Naive thymus-derived CD4-positive, alpha-beta T cell (primary cell): Measurements from ENCODE around the gene NADSYN1. TPM values are rescaled to one million over a fixed set of nuclear protein-coding genes. Genes with fewer than 3 reads are reported as not detected.
A peak's percentile ranks its signal among the peaks of the same experiment; 100 is the strongest.

Experiments used
- ATAC-seq: fragments of 150-1000 bp; cut with Tn5 transposase; 2 replicates; pipeline ENCODE4 v1.10.0; 2021; ENCODE audit warnings: mild to moderate bottlenecking, moderate library complexity
- CTCF ChIA-PET: fragments of 350-600 bp; sonication (Branson Sonifier 250); formaldehyde crosslinking; loops from one replicate; lab custom pipeline; 2021; ENCODE audit warnings: antibody characterized with exemption; lab: Charles Lee
- POLR2A ChIA-PET: fragments of 350-600 bp; sonication (Branson Sonifier 250); formaldehyde crosslinking; loops from one replicate; lab custom pipeline; 2021; ENCODE audit warnings: antibody characterized with exemption, inconsistent platforms; lab: Charles Lee
- DNase-seq, 9 donors: peaks; one replicate each; pipeline versions ENCODE4 v3.0.0 to v3.0.0-alpha.2; 2020 to 2022; ENCODE audit warnings: mixed read lengths in 1 of 9
- H3K27ac ChIP-seq: one replicate; pipeline ENCODE4 v1.7.0; 2013; ENCODE audit warnings: mild to moderate bottlenecking, low read depth, low read length, moderate library complexity
- H3K27me3 ChIP-seq, 2 donors: one replicate each; pipeline ENCODE4 v1.7.0; 2013; ENCODE audit warnings: low read length in 2 of 2, mild to moderate bottlenecking in 2 of 2, moderate library complexity in 2 of 2; ENCODE audit not compliant: control insufficient read depth in 2 of 2, insufficient read depth in 2 of 2
- H3K36me3 ChIP-seq, 3 experiments: 1 replicate in 2 of 3; 2 replicates in 1 of 3; pipeline ENCODE4 v1.7.0; 2013; ENCODE audit warnings: low read length in 3 of 3, mild to moderate bottlenecking in 3 of 3, moderate library complexity in 1 of 3; ENCODE audit not compliant: insufficient read depth in 3 of 3, control insufficient read depth in 2 of 3
- H3K4me1 ChIP-seq, 2 donors: one replicate each; pipeline ENCODE4 v1.7.0; 2013; ENCODE audit warnings: low read length in 2 of 2, mild to moderate bottlenecking in 2 of 2, moderate library complexity in 1 of 2; ENCODE audit not compliant: control insufficient read depth in 2 of 2, insufficient read depth in 2 of 2
- H3K4me3 ChIP-seq: 2 replicates; pipeline ENCODE4 v1.7.0; 2013; ENCODE audit warnings: mild to moderate bottlenecking, low read length
- H3K9me3 ChIP-seq, 3 experiments: 1 replicate in 2 of 3; 2 replicates in 1 of 3; pipeline ENCODE4 v1.7.0; 2013; ENCODE audit warnings: low read length in 3 of 3; ENCODE audit not compliant: control insufficient read depth in 2 of 3
- H3K27ac Mint-ChIP-seq, 9 donors: one replicate each; pipeline ENCODE4 v1.8.0; 2020 to 2022; ENCODE audit warnings: mixed read lengths in 9 of 9, mild to moderate bottlenecking in 8 of 9, moderate library complexity in 5 of 9, inconsistent platforms in 2 of 9
- H3K27me3 Mint-ChIP-seq, 5 donors: one replicate each; pipeline ENCODE4 v1.8.0; 2021 to 2022; ENCODE audit warnings: mixed read lengths in 5 of 5, mild to moderate bottlenecking in 1 of 5
- H3K36me3 Mint-ChIP-seq, 5 donors: one replicate each; pipeline ENCODE4 v1.8.0; 2020 to 2022; ENCODE audit warnings: mixed read lengths in 5 of 5, mild to moderate bottlenecking in 3 of 5, inconsistent platforms in 1 of 5
- H3K4me1 Mint-ChIP-seq, 7 donors: one replicate each; pipeline ENCODE4 v1.8.0; 2020 to 2022; ENCODE audit warnings: mixed read lengths in 7 of 7, mild to moderate bottlenecking in 3 of 7, inconsistent platforms in 1 of 7
- H3K4me3 Mint-ChIP-seq, 10 donors: one replicate each; pipeline ENCODE4 v1.8.0; 2020 to 2022; ENCODE audit warnings: mild to moderate bottlenecking in 10 of 10, mixed read lengths in 10 of 10, moderate library complexity in 6 of 10, inconsistent platforms in 2 of 10
- H3K9me3 Mint-ChIP-seq, 11 donors: one replicate each; pipeline ENCODE4 v1.8.0; 2020 to 2022; ENCODE audit warnings: mixed read lengths in 11 of 11, mild to moderate bottlenecking in 4 of 11, inconsistent platforms in 1 of 11, moderate library complexity in 1 of 11
- intact Hi-C, 2 donors: fragments of 100-400 bp; cut with micrococcal nuclease; formaldehyde crosslinking; loops; one replicate each; pipeline ENCODE4 v1.15.1; 2023
- polyA plus RNA-seq, 2 donors: library from polyadenylated mRNA; unstranded; fragments of 300-500 nt; fragmentation: Illumina TruSeq; gene quantifications; one replicate each; pipeline ENCODE4 v1.2.3, GENCODE V29; 2021
- total RNA-seq, 6 experiments: library from RNA in 5 of 6; stranded (reverse) in 5 of 6; gene quantifications; 1 replicate in 5 of 6; 2 replicates in 1 of 6; pipeline ENCODE4 v1.2.3 and lab custom pipeline; 2021 to 2026

NADSYN1 gene
- total and polyA plus RNA-seq, 7 experiments from 2014 or later = 28.6 to 235 (median 121) TPM

DNA sequence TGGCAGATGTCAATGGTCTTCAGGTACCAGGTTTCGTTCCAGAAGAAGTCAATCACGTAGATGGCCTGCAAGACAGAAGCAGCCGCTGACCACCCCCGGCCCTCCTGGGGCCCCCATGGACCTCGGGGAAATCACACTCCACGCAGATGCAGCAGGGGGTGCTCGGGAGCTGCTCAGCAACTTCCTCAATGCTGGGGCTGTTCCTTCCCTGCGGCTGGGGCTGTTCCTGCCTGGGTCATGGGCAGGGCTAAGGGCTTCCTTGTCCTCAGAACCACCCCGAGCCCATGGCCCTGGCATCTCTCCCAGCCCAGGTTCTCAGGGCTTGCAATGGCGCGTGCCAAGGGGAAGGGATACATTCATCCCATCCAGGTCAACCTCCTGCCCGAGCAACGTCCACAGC is 15.1 kb upstream of the NADSYN1 start:
- ChIA-PET POLR2A (no interaction called here), CTCF (no interaction called here)
- H3K36me3 Mint-ChIP-seq = peaks cover 5 to 55% (median 23%) of the 10 kb centered on the region in 5 donors
- no peaks in the 10 kb centered on the region for H3K9me3 ChIP-seq
- no peaks in the 10 kb centered on the region for H3K27me3 Mint-ChIP-seq
- H3K36me3 ChIP-seq = peaks cover 0 to 74% (median 0%) of the 10 kb centered on the region in 3 experiments
- peak; percentile 22 for ATAC-seq
- no peak overlapping the region for H3K4me3 ChIP-seq
- H3K9me3 Mint-ChIP-seq = no peaks in the 10 kb centered on the region
- H3K27ac Mint-ChIP-seq = no peak overlapping the region
- no peaks in the 10 kb centered on the region for H3K27me3 ChIP-seq
- peaks cover 0 to 5% (median 0%) of the 10 kb centered on the region in 7 donors for H3K4me1 Mint-ChIP-seq
- no peak overlapping the region for H3K27ac ChIP-seq
- H3K4me1 ChIP-seq = no peaks in the 10 kb centered on the region
- no peak overlapping the region for H3K4me3 Mint-ChIP-seq
- no peak for DNase-seq
- intact Hi-C loops = no loop called here

DNA sequence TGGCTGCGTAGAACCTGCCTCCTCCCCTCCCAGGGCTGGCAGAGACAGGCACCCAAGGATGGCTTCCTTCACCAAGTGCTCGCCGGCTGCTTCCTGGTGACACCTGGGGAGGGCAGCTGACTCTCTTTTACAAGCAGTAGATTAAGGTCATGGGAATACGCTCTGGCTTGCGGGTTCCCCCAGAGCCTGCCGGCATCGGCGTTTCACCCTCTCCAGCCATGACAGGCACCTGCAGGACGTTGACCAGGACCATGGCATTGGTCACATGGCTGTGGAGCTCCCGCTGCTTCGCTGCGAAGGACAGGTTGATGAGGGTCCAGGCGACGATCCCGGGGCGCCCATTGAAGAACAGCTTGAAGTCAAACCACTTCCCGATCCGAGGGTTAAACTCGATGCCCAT is 14.4 kb upstream of the NADSYN1 start:
- Histone ChIP-seq H3K4me1 (no peaks in the 10 kb centered on the region), H3K4me3 (no peak overlapping the region), H3K9me3 (no peaks in the 10 kb centered on the region), H3K27ac (no peak overlapping the region), H3K27me3 (no peaks in the 10 kb centered on the region), H3K36me3 (peaks cover 0 to 82% (median 0%) of the 10 kb centered on the region in 3 experiments)
- Mint-ChIP-seq H3K36me3 (peaks cover 5 to 58% (median 24%) of the 10 kb centered on the region in 5 donors), H3K9me3 (no peaks in the 10 kb centered on the region), H3K4me3 (no peak overlapping the region), H3K27me3 (no peaks in the 10 kb centered on the region), H3K4me1 (peaks cover 0 to 5% (median 0%) of the 10 kb centered on the region in 7 donors), H3K27ac (no peak overlapping the region)
- DNase-seq (no peak), ATAC-seq (no peak)
- intact Hi-C loops = no loop called here
- ChIA-PET POLR2A (no interaction called here), CTCF (no interaction called here)

DNA sequence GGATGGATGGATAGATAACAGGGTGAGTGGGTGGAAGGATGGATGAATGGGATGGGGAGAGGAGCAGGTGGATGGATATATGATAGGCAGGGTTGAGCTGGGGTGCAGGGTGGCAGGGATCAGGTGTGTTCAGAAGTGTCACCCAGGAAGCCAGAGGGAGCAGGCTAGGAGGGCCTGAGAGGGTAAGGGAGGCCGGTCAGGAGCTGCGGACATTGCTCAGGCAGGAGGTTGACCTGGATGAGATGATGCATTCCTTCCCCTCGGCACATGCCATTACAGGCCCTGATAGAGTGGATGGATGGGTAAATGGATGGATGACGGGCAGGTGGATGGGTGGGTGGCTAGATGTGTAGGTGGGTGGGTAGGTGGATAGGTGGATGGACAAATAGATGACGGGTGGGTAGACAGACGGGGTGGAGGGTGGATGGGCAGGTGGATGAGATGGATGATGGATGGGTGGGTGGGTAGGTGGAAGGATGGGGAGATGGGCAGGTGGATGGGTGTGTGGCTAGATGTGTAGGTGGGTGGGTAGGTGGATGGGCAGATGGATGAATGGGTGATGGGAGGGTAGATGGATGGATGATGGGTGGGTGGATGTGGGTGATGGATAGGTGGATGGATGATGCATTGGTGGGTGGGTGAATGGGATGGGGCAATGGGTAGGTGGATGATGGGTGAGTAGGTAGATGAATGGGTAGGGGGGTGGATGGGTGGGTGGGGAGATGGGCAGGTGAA is 12.8 kb upstream of the NADSYN1 start:
- Mint-ChIP-seq H3K36me3 (peaks cover 1 to 54% (median 26%) of the 10 kb centered on the region in 5 donors), H3K27me3 (no peaks in the 10 kb centered on the region), H3K27ac (no peak overlapping the region), H3K9me3 (peaks cover 0 to under 1% (median 0%) of the 10 kb centered on the region in 11 donors), H3K4me1 (peaks cover 0 to 6% (median 0%) of the 10 kb centered on the region in 7 donors), H3K4me3 (no peak overlapping the region)
- ATAC-seq (no peak), DNase-seq (no peak)
- intact Hi-C loops = no loop called here
- Histone ChIP-seq H3K27ac (no peak overlapping the region), H3K4me3 (no peak overlapping the region), H3K4me1 (no peaks in the 10 kb centered on the region), H3K9me3 (no peaks in the 10 kb centered on the region), H3K27me3 (no peaks in the 10 kb centered on the region), H3K36me3 (peaks cover 0 to 86% (median 0%) of the 10 kb centered on the region in 3 experiments)
- ChIA-PET CTCF (no interaction called here), POLR2A (no interaction called here)

DNA sequence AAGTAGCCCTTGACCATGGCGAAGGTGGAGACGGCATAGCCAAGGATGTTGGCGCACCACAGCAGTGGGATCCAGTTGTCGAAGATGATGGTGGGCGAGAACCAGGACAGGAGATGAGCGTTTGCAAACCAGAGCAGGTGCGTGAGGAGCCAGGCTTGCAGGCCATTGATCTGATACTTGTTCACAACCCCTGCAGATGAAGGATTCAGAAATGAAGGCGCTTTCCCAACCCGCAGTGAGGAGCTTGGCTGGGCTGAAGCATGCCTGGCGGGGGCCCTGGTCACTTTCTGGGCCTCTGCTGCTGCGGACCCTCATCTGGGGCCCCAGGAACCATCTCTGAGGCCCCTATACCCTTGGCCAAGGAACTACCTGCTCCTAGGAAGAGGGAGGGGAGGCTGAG is 11.8 kb upstream of the NADSYN1 start:
- Histone ChIP-seq H3K4me1 (no peaks in the 10 kb centered on the region), H3K36me3 (peaks cover 0 to 78% (median 0%) of the 10 kb centered on the region in 3 experiments), H3K27ac (no peak overlapping the region), H3K27me3 (no peaks in the 10 kb centered on the region), H3K4me3 (no peak overlapping the region), H3K9me3 (no peaks in the 10 kb centered on the region)
- ChIA-PET CTCF (no interaction called here), POLR2A (no interaction called here)
- Mint-ChIP-seq H3K9me3 (peaks cover 0 to 6% (median 3%) of the 10 kb centered on the region in 11 donors), H3K27me3 (no peaks in the 10 kb centered on the region), H3K36me3 (peaks cover 0 to 59% (median 33%) of the 10 kb centered on the region in 5 donors), H3K4me1 (peaks cover 0 to 8% (median 3%) of the 10 kb centered on the region in 7 donors), H3K4me3 (peak overlapping the region in 1 of 10 donors; percentile 30), H3K27ac (peak overlapping the region in 1 of 9 donors; percentile 63)
- ATAC-seq (no peak), DNase-seq (no peak)
- intact Hi-C loops = no loop called here

DNA sequence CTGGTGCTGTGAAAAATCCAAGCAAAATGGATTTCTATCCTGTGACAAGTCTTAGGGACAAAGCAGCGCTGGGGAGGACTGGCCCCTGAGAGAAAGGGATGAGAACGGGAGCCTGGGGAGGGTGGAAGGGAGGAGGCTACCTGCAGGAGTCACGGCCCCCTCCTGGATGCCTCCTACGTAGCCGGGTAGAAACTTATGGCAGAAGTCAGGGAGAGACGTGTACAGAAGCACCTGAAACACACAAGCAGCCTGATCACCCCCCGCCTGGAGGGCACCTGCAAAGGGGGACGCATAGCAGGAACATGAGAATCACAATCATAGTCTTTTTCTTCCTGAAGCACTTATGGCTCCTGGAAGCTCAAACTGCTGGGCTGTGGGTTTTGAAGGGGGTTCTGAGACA is 10.9 kb upstream of the NADSYN1 start:
- H3K9me3 ChIP-seq = no peaks in the 10 kb centered on the region
- intact Hi-C loops = no loop called here
- Mint-ChIP-seq H3K4me1 (peaks cover 0 to 14% (median 9%) of the 10 kb centered on the region in 7 donors), H3K9me3 (peaks cover 0 to 8% (median 4%) of the 10 kb centered on the region in 11 donors), H3K27ac (no peak overlapping the region), H3K4me3 (no peak overlapping the region), H3K27me3 (no peaks in the 10 kb centered on the region), H3K36me3 (peaks cover 0 to 57% (median 42%) of the 10 kb centered on the region in 5 donors)
- H3K36me3 ChIP-seq = peaks cover 0 to 73% (median 0%) of the 10 kb centered on the region in 3 experiments
- DNase-seq = no peak
- no peaks in the 10 kb centered on the region for H3K27me3 ChIP-seq
- H3K4me3 ChIP-seq = no peak overlapping the region
- ChIA-PET POLR2A (no interaction called here), CTCF (no interaction called here)
- no peak for ATAC-seq
- H3K4me1 ChIP-seq = peaks cover 0 to 3% of the 10 kb centered on the region in 2 donors
- H3K27ac ChIP-seq = no peak overlapping the region

DNA sequence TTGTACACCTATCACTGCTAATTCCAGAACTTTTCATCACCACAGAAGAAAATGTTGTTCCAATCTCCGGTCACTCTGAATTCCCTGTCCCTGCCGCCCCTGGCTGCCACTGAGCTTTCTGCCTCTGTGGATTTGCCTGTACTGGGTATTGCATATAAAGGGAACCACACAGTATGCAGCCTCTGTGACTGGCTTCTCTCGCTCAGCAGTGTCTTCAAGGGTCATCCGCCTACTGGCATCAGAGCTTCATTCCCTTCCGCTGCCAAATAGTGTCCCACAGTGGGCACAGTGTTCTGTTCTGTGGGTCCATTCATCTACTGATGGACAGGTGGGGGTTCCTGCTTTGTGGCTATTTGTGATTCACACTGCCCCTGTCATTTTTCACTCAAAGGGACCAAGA is 10.1 kb upstream of the NADSYN1 start:
- intact Hi-C loops = no loop called here
- Mint-ChIP-seq H3K9me3 (peaks cover 0 to 8% (median 4%) of the 10 kb centered on the region in 11 donors), H3K4me3 (no peak overlapping the region), H3K36me3 (peaks cover 0 to 53% (median 42%) of the 10 kb centered on the region in 5 donors), H3K4me1 (peaks cover 0 to 21% (median 16%) of the 10 kb centered on the region in 7 donors), H3K27ac (no peak overlapping the region), H3K27me3 (no peaks in the 10 kb centered on the region)
- Histone ChIP-seq H3K4me3 (no peak overlapping the region), H3K9me3 (no peaks in the 10 kb centered on the region), H3K27me3 (no peaks in the 10 kb centered on the region), H3K4me1 (peaks cover 4 to 11% of the 10 kb centered on the region in 2 donors), H3K36me3 (peaks cover 0 to 66% (median 0%) of the 10 kb centered on the region in 3 experiments), H3K27ac (no peak overlapping the region)
- DNase-seq (no peak), ATAC-seq (no peak)
- ChIA-PET POLR2A (interaction anchor here (0.6 kb wide), 2 partner anchors 9 to 26 kb away, joined by 3 read pairs; no protein-coding TSS in a partner anchor), CTCF (interaction anchor here (0.6 kb wide), 1 partner anchor 260 kb away, joined by 3 read pairs; no protein-coding TSS in a partner anchor)
